DMS53 treated with DMSO at 0.1 percent for 48 hours (cell line): ENCODE measurements around the gene EXTL1.

Source experiments
- DNase-seq: peaks from one replicate; lab custom pipeline; 2025; ENCODE audit not compliant: unreplicated experiment; lab: John Stamatoyannopoulos, UW

EXTL1 gene

DNA sequence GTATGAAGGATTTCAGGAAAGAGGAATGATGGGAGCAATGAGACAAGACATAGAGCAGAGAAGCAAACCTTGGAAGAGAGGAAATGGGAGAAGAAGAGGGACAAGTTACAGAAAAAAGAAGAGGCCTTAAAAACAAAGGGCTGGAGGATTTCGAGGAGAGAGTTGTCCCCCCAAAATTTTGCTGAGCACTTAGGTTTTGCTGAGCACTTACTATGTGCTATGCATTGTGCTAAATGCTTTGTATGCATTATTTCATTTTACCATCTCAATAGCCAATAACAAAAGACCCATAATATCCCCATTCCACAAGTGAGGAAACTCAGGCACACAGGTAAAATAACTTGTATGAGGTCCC lies 48.3 kb downstream of the EXTL1 start:
- no peak for DNase-seq

DNA sequence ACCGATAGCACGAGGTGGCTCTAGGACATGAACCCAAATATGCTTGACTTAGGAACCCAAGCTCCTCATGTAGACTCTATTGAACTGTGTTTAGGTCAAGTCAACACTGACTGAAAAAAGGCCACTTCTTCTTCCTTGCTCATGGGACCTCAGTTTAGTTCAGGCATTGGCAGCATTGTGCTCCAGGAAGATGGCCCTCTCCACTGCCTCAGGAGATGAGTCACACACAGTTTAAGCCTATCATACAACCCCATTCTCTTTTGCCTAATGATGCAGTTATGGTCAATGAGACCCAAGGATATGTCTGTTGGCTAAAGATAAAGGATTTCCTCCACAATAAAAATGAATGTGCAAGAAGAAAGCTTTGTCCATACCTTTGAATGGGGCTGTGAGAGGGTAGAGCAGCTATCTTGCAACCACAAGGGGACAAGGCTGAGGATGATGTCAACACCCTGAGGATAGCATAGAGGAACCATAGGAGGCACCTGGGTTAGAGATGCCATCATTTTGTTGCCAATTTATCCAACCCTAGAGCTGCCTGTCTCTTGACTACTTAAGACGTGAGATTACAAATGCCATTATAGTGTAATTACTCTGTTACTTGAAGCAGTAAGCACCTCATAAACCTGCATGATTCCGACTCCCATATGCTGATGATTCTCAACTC lies 48.9 kb downstream of the EXTL1 start:
- DNase-seq, result no peak

DNA sequence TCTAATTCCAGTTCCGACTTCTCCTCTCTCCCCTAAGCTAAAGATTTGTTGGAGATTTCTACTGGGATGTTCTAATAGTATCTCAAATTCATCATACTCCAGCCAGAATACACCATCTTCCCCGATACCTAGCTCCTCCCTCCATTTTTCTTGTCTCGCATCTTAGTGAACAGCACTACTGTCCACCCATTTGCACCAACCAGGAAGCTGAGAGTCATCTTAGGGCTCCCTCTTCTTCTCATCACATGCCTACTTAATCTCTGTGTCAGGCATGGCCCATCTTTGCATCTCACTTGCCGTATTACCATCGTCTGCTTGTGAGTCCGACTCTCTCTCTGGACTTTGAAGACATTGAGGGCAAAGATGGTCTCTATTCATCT lies 49.4 kb downstream of the EXTL1 start:
- no peak for DNase-seq

DNA sequence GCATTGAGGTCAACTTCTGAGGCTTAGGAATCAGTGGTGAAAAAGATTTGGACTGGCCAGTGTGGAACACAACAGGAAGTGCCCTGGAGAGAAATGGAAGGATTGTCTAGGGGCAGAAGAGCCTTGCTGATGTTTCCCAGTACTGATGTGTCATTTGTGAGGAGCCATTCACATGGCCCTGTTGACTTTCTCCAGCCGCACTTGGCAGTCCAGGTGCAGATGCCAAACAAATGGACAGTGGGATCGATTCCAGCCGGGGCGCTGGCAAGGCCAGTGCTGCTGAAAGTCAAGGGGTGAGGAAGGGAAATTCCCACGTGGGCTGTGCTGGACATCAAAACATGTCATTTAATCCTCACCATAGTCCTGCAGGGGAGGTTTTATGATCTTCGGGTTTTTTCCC lies 50.7 kb downstream of the EXTL1 start:
- DNase-seq, result no peak

DNA sequence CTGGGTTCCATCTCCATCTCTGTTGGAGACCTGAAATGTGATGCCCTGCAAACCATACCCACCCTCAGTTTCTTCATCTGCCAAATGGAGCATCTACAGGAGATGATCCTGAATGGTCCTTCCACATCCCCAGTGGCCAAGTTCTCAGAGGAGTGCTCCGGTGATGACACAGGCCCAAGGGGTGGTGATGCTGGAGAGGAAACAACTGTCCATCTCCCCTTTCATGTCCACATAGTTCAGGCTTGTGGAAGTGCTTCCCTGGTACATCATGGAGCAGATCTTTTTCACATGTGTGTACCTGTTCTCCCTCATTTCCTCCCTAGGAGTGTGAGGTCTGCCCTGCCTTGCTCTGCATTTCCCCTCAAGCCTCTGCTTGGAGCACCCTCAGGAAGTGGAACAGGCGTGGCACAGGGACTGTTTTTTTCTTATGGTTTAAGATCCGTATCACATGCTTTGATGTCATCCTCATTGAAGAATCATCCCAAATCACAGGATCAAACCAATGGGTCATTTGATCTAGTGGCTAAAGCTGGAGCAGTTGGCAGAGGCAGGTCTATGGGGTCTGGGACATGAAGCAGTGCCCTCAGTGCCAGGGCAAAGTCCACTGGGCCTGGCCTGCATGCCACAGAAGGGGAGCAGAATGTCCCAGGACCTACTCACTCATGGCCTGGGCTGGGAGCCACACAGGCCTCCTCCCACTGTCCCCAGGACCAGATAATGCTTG lies 54.0 kb downstream of the EXTL1 start:
- no peak for DNase-seq

DNA sequence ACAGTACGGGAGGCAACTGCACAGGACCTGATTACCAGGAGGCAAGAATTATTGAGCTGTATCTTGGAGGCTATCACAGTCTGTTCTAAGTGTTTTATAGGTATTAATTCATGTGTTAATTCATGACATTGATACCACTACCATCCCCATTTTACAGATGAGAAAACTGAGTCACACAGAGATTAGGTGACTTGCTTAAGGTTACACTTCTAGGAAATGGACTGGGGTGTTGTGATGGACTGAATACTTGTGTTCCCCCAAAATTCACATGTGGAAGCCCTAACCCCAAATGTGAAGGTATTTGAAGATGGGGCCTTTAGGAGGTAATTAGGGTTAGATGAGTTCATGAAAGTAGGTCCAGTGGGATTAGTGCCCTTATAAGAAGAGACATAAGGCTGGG lies 55.9 kb downstream of the EXTL1 start:
- DNase-seq, result no peak

DNA sequence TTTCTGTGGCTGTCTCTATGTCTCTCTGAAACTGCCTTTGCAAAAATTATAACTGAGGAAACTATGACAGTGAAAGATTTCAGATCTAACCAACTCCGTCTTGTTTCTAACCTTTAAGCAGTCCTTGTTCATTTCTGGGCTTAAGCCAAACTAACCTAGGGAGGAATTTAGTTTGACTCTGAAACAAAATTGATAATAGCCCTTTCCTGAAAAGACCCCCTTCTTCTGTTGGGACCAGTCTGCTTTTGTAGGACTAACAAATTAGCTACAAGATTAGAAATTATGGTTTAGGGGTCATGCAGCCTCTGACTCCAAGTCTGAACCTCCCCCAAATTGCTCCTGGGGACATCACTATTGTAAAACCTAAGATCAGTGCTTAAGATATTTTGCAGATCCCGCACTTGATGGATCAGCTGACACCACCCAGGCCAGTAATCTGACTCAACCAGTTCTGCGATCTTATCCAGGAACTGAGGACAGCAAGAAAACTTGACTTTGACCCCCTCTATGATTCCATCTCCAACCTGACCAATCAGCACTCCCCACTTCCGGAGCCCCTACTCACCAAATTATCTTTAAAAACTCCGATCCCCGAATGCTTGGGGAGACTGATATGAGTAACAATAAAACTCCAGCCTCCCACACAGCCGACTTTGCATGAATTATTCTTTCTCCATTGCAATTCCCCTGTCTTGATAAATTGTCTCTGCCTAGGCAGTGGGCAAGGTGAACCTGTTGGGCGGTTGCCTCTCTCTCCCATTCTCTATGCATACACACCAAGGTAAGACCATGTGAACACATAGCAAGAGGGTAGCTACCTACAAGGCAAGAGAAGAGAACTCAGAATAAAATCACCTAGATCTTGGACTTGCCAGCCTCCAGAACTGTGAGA lies 57.0 kb downstream of the EXTL1 start:
- no peak for DNase-seq

DNA sequence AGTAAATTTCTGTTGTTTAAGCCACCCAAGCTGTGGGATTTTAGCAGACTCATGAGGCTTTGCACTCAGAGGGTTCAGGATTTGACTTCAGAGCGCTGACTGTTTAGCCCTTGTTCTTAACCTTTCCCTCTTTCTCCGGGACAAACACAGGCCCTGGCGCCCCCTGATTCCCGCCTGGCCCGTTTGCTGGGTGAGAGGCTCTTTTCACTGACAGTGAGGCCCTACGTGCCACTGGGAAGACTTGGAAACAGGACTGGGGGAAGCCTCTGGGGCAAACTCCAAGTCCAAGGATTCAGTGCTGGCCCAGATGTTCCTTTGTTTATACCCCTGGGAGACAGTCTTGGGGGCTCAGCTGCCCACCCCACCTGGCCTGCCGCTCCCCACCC lies 57.6 kb downstream of the EXTL1 start:
- DNase-seq, result no peak

DNA sequence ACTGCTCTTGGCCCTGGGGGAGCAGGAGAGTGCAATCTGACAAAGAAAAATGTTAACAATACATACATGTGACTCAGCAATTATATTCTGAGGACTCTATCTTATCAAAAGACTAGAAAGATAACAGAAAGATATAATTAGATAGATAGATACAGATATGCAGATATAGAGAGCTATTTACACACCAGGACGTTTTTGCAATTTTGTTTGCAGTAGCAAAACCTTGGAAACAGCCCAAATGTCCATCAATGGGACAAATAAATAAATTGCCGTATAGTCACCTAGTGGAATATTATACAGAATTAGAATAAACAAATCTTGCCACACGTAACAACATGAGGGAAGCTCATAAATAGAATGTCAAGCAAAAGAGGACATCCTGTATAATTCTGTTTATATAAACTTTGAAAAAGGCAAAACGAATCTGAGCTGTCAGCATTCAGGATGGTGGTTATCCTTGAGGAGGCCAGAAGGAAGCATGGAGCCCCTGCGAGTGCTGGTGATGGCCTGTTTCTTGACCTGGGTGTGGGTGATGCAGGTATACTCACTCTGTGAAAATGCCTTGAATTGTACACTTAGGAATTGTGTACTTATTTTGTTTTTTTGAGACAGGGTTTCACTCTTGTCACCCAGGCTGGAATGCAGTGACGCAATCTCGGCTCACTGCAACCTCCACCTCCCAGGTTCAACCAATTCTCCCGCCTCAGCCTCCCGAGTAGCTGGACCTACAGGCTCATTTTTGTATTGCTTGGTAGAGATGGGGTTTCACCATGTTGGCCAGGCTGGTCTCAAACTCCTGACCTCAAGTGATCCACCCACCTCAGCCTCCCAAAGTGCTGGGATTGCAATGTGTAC lies 58.6 kb downstream of the EXTL1 start:
- DNase-seq, result no peak

DNA sequence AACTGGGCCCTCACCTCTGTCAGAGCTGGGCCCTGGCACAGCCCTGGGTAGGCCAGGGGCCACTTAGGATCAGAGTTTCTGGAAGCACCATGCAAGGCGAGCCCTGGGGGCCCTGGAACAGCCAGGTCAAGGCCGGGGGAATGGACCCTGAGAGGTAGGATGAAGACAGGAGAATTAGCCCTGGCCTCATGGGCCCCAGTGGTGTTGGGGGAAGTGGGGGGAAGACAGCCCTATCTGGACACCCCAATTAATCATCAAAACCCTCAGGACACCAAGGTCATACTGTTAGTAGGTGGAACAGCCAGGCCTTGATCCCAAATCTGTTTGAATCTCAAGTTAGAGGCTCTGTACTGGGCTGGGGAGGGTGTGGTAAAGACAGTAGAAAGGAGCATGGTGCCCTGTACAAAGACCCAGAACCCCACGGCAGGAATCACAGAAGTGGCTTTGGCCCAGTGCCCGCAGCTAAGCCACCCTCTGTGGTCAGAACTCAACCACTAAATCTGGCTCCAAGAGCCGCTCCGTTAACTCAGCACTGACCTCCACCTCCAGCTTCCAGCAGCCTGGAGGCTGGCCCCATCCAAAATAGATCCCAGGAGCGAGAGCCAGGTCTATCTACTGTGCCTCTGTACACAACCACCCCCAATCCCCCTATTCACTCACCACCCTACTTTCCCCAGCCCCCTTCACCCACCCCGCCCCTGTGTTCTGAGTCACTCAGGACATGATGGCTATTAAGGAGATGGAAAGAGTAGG lies 59.9 kb downstream of the EXTL1 start:
- DNase-seq, result no peak

DNA sequence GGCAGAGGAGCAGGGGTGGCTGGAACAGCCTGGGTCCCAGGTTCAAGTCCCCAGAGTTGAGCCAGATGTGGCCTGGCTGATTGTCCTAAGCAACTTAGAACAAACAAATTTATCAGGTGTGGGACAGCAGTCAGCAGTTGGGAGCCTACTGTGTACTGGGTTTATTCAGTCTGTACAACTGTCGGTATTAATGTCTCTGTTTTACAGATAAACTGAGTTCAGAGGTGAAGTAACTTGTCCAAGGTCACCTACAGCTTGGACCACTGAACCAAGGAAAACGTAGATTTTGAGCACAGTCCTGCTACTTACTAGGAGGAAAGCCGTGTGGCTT lies 60.4 kb downstream of the EXTL1 start:
- DNase-seq, result no peak

DNA sequence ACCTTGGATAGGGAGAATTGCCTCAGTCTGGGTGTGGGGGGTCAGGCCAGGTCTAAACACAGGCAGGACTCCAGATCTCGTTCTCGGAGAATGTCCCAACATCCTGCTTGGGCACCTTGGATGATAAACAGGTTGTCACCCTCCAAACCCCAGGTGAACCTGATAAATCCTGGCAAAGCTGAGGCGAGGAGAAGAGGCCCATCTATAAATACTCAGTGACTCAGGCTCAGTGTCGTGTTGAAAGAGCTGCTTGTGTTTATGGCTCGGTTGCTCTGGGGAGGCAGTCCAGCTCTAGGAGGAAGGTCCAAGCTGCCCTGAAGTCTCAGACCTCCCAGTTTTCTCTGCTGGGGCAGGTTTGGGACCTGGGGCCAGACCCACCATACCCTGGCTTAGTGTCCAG lies 61.6 kb downstream of the EXTL1 start:
- DNase-seq, result no peak

DNA sequence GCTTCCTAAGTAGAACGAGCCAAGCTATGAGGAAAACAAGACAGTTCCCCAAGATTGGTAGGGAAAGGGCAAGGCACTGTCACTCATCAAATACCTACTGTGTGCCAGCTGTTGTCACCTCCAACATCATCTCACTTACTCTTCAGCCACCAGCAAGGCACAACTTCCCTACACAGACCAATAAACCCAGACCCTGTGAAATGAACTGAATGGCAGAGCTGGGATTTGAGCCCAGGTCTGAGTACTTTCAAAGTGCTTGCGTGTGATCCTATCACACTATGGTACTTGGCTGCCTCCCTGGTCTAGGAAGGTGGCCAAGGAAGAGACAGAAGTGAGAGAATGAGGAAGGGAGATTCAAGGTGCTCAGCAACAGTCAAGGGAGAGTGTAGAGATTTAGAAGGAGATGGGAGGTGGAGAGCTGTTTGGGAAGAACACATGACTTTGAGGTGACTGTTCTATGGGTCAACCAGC lies 62.6 kb downstream of the EXTL1 start:
- no peak for DNase-seq

DNA sequence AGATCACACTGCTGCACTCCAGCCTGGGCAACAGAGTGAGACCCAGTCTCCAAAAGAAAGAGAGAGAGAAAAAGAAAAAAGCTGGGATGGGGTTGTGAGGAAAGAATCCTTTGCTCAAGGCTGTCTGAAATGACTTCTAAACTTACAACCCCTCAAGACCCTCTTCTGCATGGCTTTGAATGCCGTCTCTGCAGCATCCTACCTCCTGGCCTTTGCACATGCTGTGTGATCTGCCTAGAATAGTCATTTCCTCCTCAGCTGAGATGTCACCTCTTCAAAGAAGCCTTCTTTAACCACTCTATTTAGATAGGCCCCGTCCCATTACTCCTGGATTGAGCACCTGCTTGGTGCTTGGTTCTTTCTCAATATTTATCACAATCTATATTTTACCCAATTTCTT lies 63.3 kb downstream of the EXTL1 start:
- DNase-seq, result no peak
